H1 (cell line): ENCODE results near the gene TNP1. TPM values are rescaled to one million over a fixed set of nuclear protein-coding genes. Genes with fewer than 3 reads are reported as not detected.

Source experiments
- ATF2 ChIP-seq: IDR thresholded peaks from 2 replicates; pipeline ENCODE4 v1.6.1; 2012; ENCODE audit warnings: low read length, inconsistent platforms
- MAX ChIP-seq: IDR thresholded peaks from 2 replicates; pipeline ENCODE4 v1.6.1; 2012; ENCODE audit warnings: inconsistent platforms
- POLR2A ChIP-seq, 2 experiments: IDR thresholded peaks; 1 replicate in 1 of 2; 2 replicates in 1 of 2; pipeline ENCODE4 v1.6.1; 2011; ENCODE audit warnings: low read depth in 2 of 2, low read length in 2 of 2, mild to moderate bottlenecking in 2 of 2; ENCODE audit errors: control extremely low read depth in 1 of 2
- polyA plus RNA-seq, 7 experiments: library from polyadenylated mRNA; depleted of rRNA in 3 of 7; stranded (reverse) in 5 of 7; unstranded in 2 of 7; fragments of >200 nt in 5 of 7; fragments of 200-250 nt in 2 of 7; gene quantifications; 1 replicate in 5 of 7; 2 replicates in 1 of 7; 4 replicates in 1 of 7; pipeline versions ENCODE4 v1.2.1 to v1.2.3, GENCODE V29; 2011 to 2013; ENCODE audit warnings: missing spikeins in 2 of 7, mixed read lengths in 2 of 7
- total RNA-seq: library from RNA; stranded (reverse); fragmentation: NEBNext Ultra II Directional; extraction: Animal tissue kit (Norgen Biotek cat#: 25700); gene quantifications from 2 replicates; pipeline ENCODE4 v1.2.1, GENCODE V29; 2021

The TNP1 gene
- total and polyA plus RNA-seq, 2 of the 8 experiments (the other 6 are each of a cell fraction or from before 2014, with no cell fraction given), result not detected

- TF ChIP-seq MAX (no peak), ATF2 (no peak), POLR2A (IDR thresholded peaks at IDR 0.05; ENCODE audit: control extremely low read depth in 1 of 2, low read depth in 2 of 2, low read length in 2 of 2) (no peak)
Measured at GRCh38 chr2:216900406-216900805, 40.5 kb upstream of the TNP1 start (continued).
